Duodenal mucosa (tissue), 2 donors: ENCODE results near the gene LIX1.

Experiments
- H3K27ac ChIP-seq: one replicate; pipeline ENCODE4 v1.7.0; 2013; ENCODE audit warnings: low read depth, low read length
- H3K27me3 ChIP-seq, 2 donors: one replicate each; pipeline ENCODE4 v1.7.0; 2013; ENCODE audit warnings: low read length in 2 of 2, control low read depth in 1 of 2; ENCODE audit not compliant: insufficient read depth in 2 of 2, control insufficient read depth in 1 of 2
- H3K36me3 ChIP-seq, 2 donors: one replicate each; pipeline ENCODE4 v1.7.0; 2013; ENCODE audit warnings: low read length in 2 of 2, control low read depth in 1 of 2; ENCODE audit not compliant: insufficient read depth in 2 of 2, control insufficient read depth in 1 of 2
- H3K4me1 ChIP-seq, 2 donors: one replicate each; pipeline ENCODE4 v1.7.0; 2013; ENCODE audit warnings: low read length in 2 of 2, control low read depth in 1 of 2; ENCODE audit not compliant: insufficient read depth in 2 of 2, control insufficient read depth in 1 of 2
- H3K4me3 ChIP-seq, 2 donors: one replicate each; pipeline ENCODE4 v1.7.0; 2013; ENCODE audit warnings: low read length in 2 of 2, low read depth in 1 of 2
- H3K9ac ChIP-seq, 2 donors: one replicate each; pipeline ENCODE4 v1.7.0; 2013; ENCODE audit warnings: low read length in 2 of 2, low read depth in 1 of 2
- H3K9me3 ChIP-seq, 2 donors: one replicate each; pipeline ENCODE4 v1.7.0; 2013; ENCODE audit warnings: low read length in 2 of 2, control low read depth in 1 of 2; ENCODE audit not compliant: control insufficient read depth in 1 of 2

Gene LIX1

GRCh38 chr5:97127727-97128126 lies 14.7 kb downstream of the LIX1 start:
- H3K4me1 ChIP-seq: no peaks in the 10 kb centered on the region
- no peak overlapping the region for H3K4me3 ChIP-seq
- no peak overlapping the region for H3K27ac ChIP-seq

DNA sequence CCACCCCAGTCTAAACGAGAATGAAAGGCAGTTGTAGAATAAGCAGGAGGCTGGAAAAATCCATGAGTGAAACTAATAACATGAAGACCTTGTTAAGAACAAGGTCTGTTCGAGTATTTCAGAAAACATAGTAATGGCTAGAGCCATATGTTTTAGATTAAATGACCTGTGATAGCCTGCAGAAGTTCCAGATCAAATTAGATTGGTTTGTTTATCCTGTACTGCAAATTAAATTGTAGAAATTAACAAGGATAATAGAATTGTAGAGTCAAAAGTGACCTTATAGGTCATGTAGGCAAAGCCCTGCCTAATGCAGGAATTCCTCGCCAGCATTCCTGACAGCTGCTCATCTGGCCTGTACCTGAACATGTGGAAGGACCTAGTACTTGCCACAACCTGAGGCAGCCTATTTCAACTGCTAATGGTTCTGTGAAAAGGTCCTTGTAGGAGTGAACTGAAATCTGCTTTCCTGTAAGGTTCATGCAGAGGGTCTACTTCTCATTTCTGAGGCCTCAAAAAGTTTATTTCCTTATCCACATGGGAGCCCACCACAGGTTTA lies 17.2 kb downstream of the LIX1 start:
- no peaks in the 10 kb centered on the region for H3K36me3 ChIP-seq
- no peak overlapping the region for H3K4me3 ChIP-seq
- H3K4me1 ChIP-seq: no peaks in the 10 kb centered on the region
- no peaks in the 10 kb centered on the region for H3K27me3 ChIP-seq
- no peak overlapping the region for H3K27ac ChIP-seq
- no peak overlapping the region for H3K9ac ChIP-seq
- no peaks in the 10 kb centered on the region for H3K9me3 ChIP-seq

More at GRCh38 chr5:97127727-97128126, 14.7 kb downstream of the LIX1 start:
- Histone ChIP-seq H3K9ac (no peak overlapping the region), H3K27me3 (no peaks in the 10 kb centered on the region), H3K36me3 (no peaks in the 10 kb centered on the region), H3K9me3 (no peaks in the 10 kb centered on the region)

DNA sequence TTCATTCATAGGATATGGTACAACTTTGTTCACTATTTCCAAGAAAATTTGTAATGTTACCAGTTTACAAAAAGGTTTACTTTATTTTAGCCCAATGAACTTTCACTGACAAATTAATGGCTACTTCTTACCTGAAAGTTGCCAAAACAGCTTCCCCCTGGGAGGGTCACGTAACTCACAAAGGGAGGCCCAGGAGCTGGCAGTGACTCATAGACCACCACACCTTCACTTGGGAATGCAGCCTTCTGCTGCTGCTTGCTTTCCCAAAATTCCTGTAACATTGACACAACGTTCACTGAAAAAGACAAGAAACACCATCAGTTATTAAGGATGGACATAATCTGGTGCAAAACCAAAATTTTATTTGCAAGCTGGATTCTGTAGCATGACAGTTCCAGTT lies 18.1 kb downstream of the LIX1 start:
- H3K27me3 ChIP-seq: no peaks in the 10 kb centered on the region
- no peak overlapping the region for H3K27ac ChIP-seq
- no peaks in the 10 kb centered on the region for H3K36me3 ChIP-seq
- H3K4me1 ChIP-seq: no peaks in the 10 kb centered on the region
- H3K4me3 ChIP-seq: no peak overlapping the region
- no peaks in the 10 kb centered on the region for H3K9me3 ChIP-seq
- no peak overlapping the region for H3K9ac ChIP-seq

DNA sequence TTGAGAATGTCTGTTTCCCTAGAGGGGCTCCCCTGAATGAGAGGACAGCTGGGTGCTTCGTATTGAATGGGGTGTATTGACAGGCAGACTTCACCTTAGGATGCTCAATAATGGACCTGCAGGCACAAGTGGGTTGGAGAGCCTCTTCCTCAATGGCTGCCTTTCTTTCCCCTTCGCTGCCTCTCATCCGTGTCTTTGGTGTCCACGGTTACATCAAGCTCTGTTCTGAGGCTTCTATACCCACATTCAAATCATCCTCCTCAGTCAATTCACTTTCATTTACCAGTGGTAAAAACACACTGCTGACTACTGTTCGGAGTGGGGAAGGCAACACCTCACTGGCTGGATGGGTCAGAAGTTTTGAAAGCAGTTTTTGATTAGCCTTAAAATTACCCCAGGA lies 20.6 kb downstream of the LIX1 start:
- no peaks in the 10 kb centered on the region for H3K27me3 ChIP-seq
- no peaks in the 10 kb centered on the region for H3K36me3 ChIP-seq
- no peak overlapping the region for H3K4me3 ChIP-seq
- H3K9me3 ChIP-seq: no peaks in the 10 kb centered on the region
- no peak overlapping the region for H3K9ac ChIP-seq
- H3K27ac ChIP-seq: no peak overlapping the region
- H3K4me1 ChIP-seq: no peaks in the 10 kb centered on the region

DNA sequence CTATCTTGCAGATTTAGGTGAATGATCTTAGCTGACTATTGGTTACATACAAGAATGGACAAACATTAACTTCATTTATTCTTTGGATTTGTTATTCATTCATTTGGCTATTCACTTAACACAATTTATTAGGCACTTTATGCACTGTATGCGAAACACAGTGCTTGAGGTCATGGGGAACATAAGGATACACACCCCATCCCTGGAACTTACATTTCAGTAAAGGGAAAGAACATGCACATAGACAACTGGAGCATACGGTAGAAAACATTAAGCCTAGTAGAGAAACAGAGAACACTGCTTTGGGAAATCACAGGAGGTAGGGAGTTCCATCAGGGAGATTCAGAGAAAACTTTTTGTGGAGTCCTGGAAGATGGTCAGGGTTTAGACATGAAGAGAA lies 22.2 kb downstream of the LIX1 start:
- no peak overlapping the region for H3K4me3 ChIP-seq
- no peak overlapping the region for H3K27ac ChIP-seq
- no peaks in the 10 kb centered on the region for H3K27me3 ChIP-seq
- no peaks in the 10 kb centered on the region for H3K36me3 ChIP-seq
- no peaks in the 10 kb centered on the region for H3K4me1 ChIP-seq
- H3K9me3 ChIP-seq: no peaks in the 10 kb centered on the region
- no peak overlapping the region for H3K9ac ChIP-seq

- Histone ChIP-seq H3K9me3 (no peaks in the 10 kb centered on the region), H3K36me3 (no peaks in the 10 kb centered on the region), H3K27ac (no peak overlapping the region), H3K27me3 (no peaks in the 10 kb centered on the region), H3K4me1 (no peaks in the 10 kb centered on the region), H3K9ac (no peak overlapping the region), H3K4me3 (no peak overlapping the region)
Measured at GRCh38 chr5:97119007-97119390, 23.4 kb downstream of the LIX1 start.

DNA sequence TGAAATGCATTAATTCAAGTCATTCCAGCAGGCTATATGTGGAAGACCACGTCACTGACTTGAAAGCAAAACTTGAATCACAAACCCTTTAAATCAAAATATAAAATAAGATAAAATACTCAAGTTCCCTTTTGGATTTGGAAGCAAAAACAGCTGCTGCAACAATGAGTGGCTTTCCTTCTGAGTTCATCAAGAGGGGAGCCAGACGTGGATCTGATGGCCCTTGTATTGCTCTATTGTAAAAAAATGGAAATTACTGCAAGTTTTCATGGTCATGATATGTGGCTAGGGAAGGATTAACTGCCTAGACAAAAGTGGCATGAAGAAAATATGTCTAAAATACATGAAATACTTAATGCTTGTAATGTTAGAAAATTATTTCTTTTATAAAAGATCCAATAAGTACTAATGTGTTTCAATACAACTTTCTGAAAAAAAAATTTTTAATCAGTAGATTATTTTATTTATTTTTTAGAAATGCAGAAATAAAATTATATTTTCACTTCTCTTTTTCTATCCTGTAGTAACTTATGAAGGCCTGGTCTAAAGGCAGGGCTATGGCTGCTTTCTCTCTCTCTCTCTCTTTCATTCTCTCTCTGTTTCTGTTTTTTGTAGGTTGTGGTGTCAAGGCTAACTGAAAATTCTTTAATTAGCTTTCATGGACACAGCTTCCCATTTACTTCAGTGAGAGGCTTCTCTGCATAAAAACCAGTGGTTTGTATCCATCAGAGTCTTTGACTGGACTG lies 24.0 kb downstream of the LIX1 start:
- H3K36me3 ChIP-seq: no peaks in the 10 kb centered on the region
- no peaks in the 10 kb centered on the region for H3K4me1 ChIP-seq
- no peaks in the 10 kb centered on the region for H3K27me3 ChIP-seq
- H3K27ac ChIP-seq: no peak overlapping the region
- no peak overlapping the region for H3K4me3 ChIP-seq
- H3K9me3 ChIP-seq: no peaks in the 10 kb centered on the region
- no peak overlapping the region for H3K9ac ChIP-seq

DNA sequence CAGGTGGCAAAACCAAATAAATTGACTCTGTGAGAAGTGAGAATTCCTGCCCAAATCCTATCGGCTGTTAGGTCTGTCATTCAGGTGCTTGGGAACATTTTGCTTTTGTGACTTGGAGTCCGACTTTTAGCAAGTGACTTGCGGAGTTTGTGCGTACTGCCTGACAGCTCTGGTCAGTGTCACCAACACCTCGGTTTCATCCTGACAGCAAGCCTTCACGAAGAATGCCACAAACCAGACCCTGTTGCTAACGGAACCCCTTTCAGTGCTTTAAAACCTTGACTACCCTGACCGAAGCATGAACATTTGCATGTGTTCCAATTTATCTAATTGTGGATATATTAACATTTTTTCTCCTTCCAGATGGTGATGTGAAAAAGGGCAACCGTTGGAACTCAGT lies 26.5 kb downstream of the LIX1 start:
- Histone ChIP-seq H3K4me1 (peaks cover 9 to 14% of the 10 kb centered on the region in 2 donors), H3K27ac (no peak overlapping the region), H3K27me3 (peaks cover 0 to 1% of the 10 kb centered on the region in 2 donors), H3K9me3 (no peaks in the 10 kb centered on the region), H3K36me3 (no peaks in the 10 kb centered on the region), H3K4me3 (no peak overlapping the region), H3K9ac (no peak overlapping the region)

DNA sequence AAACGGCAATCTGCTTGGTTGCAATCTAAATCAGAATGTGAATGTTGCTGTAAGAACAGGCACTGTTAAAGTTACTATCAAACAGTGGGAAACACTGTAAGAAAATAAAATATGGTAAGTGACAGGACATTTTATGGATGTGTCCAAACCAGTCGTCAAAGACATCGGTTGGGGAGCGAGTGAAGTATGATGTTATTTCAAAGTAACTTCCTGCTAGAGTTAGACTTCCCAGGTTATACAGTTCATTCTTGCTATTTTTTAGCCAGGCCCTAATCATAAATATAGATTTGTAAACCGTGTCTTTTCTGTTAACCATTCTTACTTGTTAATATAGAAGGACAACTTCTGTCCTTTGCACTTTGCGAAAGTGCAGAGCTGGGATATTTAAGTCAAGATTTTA lies 30.2 kb downstream of the LIX1 start:
- Histone ChIP-seq H3K36me3 (no peaks in the 10 kb centered on the region), H3K4me3 (no peak overlapping the region), H3K9ac (no peak overlapping the region), H3K9me3 (no peaks in the 10 kb centered on the region), H3K4me1 (peaks cover 12 to 16% of the 10 kb centered on the region in 2 donors), H3K27ac (no peak overlapping the region), H3K27me3 (peaks cover 0 to 3% of the 10 kb centered on the region in 2 donors)

- Histone ChIP-seq H3K4me3 (no peak overlapping the region), H3K9me3 (no peaks in the 10 kb centered on the region), H3K27me3 (peaks cover 0 to 3% of the 10 kb centered on the region in 2 donors), H3K4me1 (peaks cover 14 to 16% of the 10 kb centered on the region in 2 donors), H3K9ac (no peak overlapping the region), H3K27ac (no peak overlapping the region), H3K36me3 (no peaks in the 10 kb centered on the region)
Measured at GRCh38 chr5:97111616-97112015, 30.8 kb downstream of the LIX1 start.
